Left renal pelvis (tissue), 4 donors: ENCODE results near the gene NPC1. TPM values are rescaled to one million over a fixed set of nuclear protein-coding genes. Genes with fewer than 3 reads are reported as not detected.
"Not testable (repeated sequence)": the region's sequence is repeated elsewhere in the genome, so short reads cannot be mapped to it uniquely, and the experiment has no call there.

Source experiments
- DNase-seq, 4 donors: peaks; one replicate each; pipeline ENCODE4 v3.0.0-alpha.2; 2013; ENCODE audit warnings: low read depth in 4 of 4, low spot score in 3 of 4
- polyA plus RNA-seq, 4 donors: library from polyadenylated mRNA; unstranded; fragments of 120-200 nt; gene quantifications; one replicate each; pipeline ENCODE4 v1.2.1, GENCODE V29; 2013; ENCODE audit not compliant: insufficient read length in 4 of 4

Gene NPC1
- polyA plus RNA-seq, 4 donors, result 17.4 to 26.7 (median 20.9) TPM

DNA sequence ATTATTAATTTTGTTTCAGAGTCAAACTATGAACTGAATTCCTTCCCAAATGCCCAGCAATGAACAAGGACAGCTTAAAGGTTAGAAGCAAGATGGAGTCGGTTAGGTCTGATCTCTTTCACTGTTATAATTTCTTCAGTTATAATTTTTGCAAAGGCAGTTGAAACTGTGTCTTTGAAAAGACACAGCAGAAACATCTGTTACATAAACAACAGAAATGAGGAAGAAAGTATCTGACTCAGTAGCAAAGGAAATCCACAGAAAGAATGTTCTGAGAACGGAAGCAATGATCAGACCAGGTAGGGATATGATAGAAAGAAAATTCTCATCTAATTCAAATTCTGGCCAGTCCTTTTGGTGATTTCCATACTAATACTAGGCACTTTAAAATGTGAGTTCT lies 88.2 kb downstream of the NPC1 start:
- no peak for DNase-seq

DNA sequence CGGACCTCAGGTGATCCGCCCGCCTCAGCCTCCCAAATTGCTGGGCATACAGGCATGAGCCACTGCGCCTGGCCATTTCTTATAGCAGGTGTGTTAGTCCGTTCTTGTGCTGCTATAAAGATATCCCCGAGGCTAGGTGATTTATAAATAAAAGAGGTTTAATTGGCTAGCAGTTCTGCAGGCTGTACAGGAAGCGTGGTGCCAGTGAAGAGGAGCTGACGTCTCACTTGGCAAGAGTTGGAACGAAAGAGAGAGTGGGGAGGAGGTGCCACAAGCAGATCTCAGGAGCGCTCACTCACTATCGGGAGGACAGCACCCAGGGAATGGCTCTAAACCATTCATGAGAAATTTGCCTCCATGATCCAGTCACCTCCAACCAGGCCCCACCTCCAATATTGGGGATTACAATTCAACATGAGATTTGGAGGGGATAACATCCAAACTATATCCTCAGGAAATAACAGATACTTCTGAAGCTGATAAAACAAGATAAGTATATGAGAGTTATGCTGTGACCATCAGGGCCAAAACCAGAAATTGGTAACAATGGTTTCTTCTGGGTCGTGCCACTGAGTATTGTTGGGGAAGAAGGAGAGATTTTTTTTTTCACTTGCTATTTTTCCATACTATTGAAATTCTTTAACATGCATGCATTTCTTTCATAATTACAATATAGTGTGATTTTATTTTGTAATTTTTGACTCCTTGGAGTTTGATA lies 90.4 kb downstream of the NPC1 start:
- DNase-seq, result no peak

GRCh38 chr18:23494992-23495391 lies 91.3 kb downstream of the NPC1 start:
- DNase-seq, result no peak

DNA sequence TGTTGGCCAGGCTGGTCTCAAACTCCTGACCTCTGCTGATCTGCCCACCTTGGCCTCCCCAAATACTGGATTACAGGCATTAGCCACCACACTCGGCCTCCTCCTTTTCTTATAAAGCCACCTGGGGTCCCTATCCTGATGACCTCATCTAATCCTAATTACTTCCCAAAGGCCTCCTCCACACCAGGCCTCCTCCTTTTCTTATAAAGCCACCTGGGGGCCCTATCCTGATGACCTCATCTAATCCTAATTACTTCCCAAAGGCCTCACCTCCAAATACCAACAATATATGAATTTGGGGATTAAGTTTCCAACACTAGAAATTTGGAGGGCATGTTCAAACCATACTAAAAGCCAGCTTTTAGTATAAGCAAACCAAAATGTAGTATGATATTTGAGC lies 92.7 kb downstream of the NPC1 start:
- DNase-seq, result no peak

DNA sequence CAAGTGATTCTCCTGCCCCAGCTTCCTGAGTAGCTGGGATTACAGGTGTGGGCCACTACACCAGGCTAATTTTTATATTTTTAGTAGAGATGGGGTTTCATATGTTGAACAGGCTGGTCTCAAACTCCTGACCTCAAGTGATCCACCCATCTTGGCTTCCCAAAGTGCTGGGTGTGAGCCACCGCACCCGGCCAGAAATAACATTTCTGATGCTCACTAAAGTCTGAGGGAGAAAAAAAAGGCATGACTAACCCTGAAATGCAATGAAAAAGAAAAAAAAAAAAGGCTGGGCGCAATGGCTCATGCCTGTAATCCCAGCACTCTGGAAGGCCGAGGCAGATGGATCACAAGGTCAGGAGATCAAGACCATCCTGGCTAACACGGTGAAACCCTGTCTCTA lies 96.7 kb downstream of the NPC1 start:
- not testable (repeated sequence) for DNase-seq

DNA sequence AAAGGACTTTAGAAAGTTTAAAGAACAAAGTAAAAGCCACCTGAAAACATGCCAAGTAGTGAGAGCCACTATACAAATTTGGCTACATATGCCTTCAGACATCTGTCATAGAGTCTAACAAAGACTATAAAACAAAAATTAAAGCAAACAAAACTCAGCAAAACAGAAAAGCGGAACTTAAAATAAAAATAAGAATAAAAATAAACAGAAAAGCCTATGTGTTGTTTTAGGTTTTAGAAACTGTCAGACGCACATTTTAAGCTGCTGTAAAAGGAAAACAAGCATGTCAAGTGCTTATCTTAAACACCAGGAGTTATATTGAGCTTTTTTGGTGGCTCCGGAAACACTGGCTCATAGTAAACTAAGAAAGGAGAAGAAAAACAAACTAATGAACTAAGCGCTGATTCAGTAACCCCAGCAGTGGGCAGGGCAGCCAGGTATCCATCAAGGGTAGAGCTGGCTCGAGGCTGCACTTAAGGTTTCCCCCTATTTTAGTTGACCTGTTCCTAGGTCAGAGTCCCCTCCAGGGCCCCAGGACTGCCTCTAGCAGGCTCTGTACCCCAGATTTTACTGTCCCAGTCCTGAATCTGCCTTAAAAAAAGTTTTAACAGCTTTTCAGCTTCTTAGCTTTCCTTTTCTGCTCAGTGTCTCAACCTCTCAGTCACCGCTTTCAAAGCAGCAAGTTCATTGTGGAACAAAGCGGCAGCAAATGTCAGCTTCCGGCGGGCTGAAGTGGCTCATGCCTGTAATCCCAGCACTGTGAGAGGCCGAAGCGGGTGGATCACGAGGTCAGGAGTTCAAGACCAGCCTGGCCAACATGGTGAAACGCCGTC lies 98.4 kb downstream of the NPC1 start:
- DNase-seq, result no peak

DNA sequence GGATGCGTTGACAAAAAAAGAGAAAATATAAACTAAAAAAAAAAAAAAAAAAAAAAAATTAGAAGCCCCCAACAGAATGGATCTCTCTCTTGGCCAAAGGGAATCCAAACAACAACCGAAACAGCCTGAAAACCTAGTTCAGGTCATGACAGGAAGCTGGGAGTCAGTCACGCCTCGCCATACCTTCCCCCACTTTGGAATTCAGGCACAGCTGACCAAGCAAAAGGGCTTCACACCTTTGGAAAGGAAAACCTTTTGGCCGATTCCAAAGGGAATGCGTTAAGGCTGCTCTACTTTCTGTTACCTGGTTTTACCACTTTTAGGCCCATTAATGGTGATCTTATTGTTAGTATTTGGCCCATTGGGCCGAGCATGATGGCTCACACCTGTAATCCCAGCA lies 100.9 kb downstream of the NPC1 start:
- no peak for DNase-seq

DNA sequence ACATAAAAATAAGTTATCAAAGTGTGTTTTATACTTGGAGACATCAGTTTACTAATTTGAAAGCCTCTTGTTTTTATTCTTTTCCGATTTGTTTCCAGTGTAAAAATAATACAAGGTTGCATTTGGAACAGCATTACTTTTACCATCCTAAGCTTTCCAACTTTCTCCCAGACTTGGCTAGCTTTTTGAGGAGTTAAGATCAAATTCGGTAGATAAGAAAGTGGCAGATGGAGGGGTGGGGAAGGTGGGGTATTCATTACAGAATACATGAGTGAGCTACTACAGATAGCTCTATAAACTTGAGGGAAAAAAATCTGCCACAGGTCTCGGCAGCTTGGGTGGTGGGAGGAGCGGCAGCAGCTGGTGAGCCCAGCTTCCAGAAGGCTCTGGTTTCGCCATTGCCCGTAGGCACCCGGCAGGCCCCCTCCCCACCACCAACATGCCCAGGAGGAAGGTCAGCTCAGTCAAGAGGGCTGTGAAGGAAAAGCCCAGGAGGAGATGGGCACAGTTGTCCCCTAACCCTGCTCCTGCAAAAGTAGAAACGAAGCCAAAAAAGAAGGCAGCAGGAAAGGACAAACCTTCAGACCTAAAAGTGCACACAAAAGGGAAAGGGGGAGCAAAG lies 101.6 kb downstream of the NPC1 start:
- DNase-seq, result no peak

Other genes starting within 250 kb of the NPC1 start
- gene RIOK3, start 133.2 kb downstream of the NPC1 start, polyA plus RNA-seq, result 10 to 100 TPM; 66.7 to 86.8 (median 77.9) TPM
- gene RMC1, start 83.0 kb downstream of the NPC1 start, polyA plus RNA-seq, result 10 to 100 TPM; 14.9 to 29.9 (median 26.4) TPM
- 1 to 10 TPM in 3 of 4 donors, under 1 TPM in 1; 0.96 to 2.9 (median 1.0) TPM for gene ANKRD29, start 76.4 kb upstream of the NPC1 start, polyA plus RNA-seq
- gene LAMA3, start 102.9 kb upstream of the NPC1 start, polyA plus RNA-seq, result 1 to 10 TPM; 1.5 to 3.1 (median 2.5) TPM